Measurements from ENCODE around the gene JUN.

DNA sequence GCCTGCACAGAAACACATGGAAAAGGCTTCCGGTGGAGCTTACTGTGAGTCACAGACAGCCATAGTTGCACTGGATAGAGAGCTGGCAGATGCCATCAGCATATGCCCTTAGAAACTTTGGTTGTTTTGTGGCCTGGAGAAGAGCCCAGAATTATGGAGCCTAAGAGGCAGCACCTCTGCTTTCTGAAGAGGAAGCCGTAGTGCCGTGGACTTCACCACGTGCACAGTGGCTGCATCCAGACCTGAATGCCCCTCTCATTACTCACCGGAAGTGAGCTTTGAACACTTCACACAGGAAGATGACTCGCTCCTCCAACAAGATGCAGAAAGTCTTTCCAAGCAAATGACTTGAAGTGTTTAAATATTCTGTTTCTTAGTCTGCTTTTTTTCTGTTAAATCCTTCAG lies 28.4 kb downstream of the JUN start:
- no peak for TF ChIP-seq ZNF423 (tag by site-specific recombination; IDR thresholded peaks at IDR 0.05)
- TF ChIP-seq, protein P1, sequence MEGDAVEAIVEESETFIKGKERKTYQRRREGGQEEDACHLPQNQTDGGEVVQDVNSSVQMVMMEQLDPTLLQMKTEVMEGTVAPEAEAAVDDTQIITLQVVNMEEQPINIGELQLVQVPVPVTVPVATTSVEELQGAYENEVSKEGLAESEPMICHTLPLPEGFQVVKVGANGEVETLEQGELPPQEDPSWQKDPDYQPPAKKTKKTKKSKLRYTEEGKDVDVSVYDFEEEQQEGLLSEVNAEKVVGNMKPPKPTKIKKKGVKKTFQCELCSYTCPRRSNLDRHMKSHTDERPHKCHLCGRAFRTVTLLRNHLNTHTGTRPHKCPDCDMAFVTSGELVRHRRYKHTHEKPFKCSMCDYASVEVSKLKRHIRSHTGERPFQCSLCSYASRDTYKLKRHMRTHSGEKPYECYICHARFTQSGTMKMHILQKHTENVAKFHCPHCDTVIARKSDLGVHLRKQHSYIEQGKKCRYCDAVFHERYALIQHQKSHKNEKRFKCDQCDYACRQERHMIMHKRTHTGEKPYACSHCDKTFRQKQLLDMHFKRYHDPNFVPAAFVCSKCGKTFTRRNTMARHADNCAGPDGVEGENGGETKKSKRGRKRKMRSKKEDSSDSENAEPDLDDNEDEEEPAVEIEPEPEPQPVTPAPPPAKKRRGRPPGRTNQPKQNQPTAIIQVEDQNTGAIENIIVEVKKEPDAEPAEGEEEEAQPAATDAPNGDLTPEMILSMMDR (tag by site-specific recombination; IDR thresholded peaks at IDR 0.05) = no peak
- no peak for TF ChIP-seq ZNF785 (tag by site-specific recombination; IDR thresholded peaks at IDR 0.05)
